ENCODE data around the gene METTL14.

METTL14 gene

GRCh38 chr4:118734491-118735205 lies 49.5 kb downstream of the METTL14 start:
- no peak for DNase-seq (ENCODE audit: low spot score)

- DNase-seq (ENCODE audit: low spot score) = no peak
These were observed 51.7 kb downstream of the METTL14 start for GRCh38 chr4:118736900-118737299.

- no peak for DNase-seq (ENCODE audit: low spot score)
These were observed 52.9 kb downstream of the METTL14 start for GRCh38 chr4:118738090-118738489.

DNA sequence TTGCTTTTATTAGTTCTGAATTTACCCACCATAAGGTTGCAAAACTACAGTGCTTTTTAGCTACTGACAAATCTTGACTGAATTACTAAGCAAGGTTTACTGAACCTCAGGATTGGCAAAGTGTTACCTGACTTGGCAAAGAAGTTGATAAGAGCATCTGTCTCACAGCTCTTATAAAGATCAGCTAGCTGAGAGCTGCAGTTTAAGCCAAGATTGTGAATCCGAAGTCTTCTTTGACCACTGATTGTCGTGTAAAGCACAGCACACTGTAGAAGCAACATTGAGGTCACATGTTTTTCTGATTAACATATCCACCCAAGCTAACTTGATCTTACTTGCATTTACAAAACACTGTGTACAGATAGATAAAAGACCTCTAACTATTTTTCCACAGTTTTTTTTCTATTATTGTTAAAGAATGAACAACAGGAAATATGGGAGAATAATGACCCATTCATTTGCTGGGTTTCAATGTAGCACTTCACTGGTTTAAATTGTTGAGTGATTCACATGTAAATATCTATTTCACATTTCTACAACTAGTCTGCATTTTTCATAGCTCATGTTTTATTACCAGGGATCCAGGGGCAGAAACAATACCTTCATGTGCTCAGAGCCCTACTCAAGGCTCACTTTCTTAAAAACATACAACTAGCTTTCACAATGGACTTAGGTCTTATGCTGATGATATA lies 54.0 kb downstream of the METTL14 start:
- no peak for DNase-seq (ENCODE audit: low spot score)

DNA sequence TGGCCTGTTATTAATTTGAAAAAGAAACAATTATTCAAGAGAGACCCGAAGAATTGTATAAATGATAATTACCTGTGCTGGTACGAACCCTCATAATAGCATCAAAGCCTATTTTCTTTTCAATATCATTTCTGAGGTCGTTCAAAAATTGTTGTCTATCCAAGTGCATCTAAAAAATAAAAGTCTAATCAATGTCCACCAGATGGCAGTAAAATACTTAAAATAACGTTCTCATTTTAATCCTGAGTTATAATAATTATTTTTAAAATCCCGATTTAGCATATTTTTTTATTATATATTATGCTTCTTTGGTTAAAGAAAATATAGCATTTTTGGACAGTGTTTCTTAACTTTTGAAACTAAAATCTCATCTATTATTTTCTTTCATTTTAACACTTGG lies 55.7 kb downstream of the METTL14 start:
- DNase-seq (ENCODE audit: low spot score) = no peak

DNA sequence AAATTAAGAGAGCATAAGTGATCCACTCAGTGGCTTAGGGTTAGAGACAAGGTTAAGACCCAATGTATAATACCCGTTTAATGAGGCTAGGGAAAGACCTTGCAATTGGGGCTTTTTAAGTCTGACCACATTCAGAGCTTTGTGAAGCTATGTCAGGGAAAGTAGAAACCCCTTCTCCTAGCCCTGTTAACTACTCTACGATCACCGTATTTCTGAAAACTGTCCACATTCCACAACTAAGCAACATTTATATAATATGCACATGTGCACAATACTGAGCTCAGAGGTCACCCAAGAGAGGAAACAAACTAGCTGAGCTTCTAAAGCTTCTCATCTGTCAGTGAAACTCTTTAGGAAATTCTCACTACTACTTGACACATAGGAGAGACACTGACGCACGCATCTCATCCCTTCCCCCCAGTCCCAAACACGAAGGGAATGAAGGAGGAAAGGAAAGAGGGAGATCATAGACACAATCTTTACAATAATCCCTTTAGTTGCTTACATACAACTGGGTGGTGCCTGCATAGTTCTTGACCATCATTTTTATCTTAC lies 56.2 kb downstream of the METTL14 start:
- DNase-seq (ENCODE audit: low spot score) = no peak

DNA sequence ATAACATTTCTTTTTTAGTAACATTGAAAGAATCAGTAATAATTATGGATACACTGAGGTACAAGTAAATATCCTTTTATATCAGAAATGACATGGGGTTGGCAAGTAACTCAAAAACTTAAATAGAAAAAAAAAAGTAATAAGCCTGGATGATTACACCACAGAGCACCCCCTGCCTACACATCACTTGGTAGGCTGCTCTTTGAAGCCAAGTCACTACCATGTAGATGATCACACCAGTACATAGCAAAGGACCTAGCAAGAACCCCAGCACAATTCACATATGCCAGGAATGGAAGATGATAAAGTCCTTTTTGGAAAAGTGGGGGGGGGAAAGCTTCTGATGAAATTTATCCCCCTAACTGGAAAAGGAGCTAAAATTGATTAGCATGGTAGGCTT lies 56.9 kb downstream of the METTL14 start:
- DNase-seq (ENCODE audit: low spot score) = no peak

GRCh38 chr4:118743867-118744266 lies 58.7 kb downstream of the METTL14 start:
- no peak for DNase-seq (ENCODE audit: low spot score)

- DNase-seq (ENCODE audit: low spot score) = no peak
These were observed 60.2 kb downstream of the METTL14 start for GRCh38 chr4:118745357-118745756.

- no peak for DNase-seq (ENCODE audit: low spot score)
These were observed 61.2 kb downstream of the METTL14 start for GRCh38 chr4:118746251-118746919.

DNA sequence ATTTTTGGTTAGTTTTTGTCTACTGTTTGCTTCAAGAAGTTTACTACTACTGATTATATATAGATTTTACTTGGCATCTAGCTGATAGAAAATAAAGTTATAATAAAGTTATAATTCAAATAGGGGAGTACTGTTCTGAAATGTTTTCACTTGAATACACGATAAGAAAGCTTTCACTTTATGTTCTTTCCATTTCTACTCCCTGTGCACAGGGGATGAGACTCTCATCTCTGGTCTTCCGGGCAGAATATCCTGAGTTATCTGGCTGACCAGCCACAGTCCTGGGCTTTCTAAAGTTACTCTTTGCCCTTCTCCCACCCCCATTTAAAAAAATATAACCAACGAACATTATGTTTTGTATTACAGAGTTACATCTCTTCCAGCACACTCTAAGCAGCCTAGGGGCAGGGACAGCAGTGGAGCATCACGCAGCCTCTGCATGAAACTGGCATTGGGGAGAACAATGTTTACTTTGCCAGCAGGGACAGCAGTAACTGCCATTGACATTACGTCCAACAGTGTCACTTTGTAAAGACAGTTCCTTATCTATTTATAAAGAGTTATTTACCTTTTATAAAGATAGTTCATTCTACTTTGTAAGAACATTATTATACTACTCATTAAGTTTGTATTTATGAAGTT lies 64.3 kb downstream of the METTL14 start:
- no peak for DNase-seq (ENCODE audit: low spot score)

DNA sequence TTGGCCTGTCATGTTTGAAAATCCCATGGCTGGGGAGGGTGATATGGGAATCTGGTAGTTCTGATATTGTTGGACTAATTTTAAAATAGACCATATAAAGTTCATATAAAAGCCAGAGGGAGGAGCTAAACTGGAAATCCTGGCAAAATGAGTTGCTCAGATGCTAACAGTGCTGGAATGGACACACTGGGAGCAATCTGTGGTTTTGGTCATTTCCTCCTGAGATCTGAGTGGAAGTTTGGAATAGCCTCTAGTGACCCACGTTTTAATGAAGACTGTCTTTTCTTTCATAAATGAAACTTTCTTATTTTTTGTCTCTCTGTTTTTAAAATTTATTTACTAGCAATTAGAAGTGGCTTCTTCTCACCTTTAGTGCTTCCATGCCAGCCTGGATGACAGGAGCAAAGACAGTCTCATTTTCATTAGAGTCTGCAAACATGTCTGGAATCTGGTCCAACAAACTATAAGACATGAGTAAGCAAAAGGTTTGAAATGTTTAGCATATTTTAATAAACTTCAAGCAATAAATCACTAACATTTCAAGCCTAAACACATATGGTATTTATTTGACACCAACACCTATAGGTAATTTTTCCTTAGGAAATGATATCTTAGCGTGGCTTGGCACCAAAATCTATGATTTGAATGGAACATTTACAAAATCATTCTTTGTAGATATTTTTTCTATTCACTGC lies 66.6 kb downstream of the METTL14 start:
- DNase-seq (ENCODE audit: low spot score) = no peak

GRCh38 chr4:118752551-118752950 lies 67.4 kb downstream of the METTL14 start:
- no peak for DNase-seq (ENCODE audit: low spot score)

GRCh38 chr4:118753096-118753495 lies 67.9 kb downstream of the METTL14 start:
- DNase-seq (ENCODE audit: low spot score) = no peak

GRCh38 chr4:118753685-118754084 lies 68.5 kb downstream of the METTL14 start:
- DNase-seq (ENCODE audit: low spot score) = no peak

GRCh38 chr4:118754890-118755289 lies 69.7 kb downstream of the METTL14 start:
- no peak for DNase-seq (ENCODE audit: low spot score)

DNA sequence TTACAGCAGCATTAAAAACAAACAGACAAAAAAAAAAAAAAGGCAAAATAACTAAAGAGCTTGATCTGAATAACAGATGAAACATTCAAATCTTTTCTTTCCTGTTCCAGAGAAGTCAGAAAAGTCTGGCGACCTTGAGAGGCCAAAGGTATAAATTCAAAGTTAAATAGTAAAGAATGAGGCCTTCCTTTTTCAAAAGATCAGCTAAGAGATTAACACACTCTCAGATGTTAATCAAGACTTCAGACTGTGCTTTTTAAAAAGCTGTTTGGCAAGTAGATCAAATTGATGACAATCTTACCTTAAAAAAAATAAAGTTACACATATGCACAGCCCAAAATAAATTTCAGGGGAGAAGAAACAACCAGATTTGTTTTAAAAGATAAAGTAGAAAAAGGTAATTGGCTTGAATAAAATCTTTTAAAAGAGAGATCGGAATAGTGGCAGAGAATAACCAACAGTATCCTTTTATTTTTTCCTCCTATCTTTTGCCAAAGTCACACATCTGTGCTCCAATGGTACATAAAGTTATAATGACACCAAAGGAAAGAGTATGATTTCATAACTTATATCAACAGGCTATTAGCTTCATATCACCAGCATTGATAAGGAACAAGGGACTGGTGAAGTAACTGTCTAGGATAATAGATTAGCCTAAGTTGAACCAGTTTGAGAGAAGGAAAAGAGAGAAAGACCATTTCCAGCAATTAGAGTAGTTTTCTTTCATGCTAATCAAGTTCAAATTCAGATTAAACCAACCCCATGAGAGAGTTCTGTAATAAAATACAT lies 70.4 kb downstream of the METTL14 start:
- DNase-seq (ENCODE audit: low spot score) = no peak

DNA sequence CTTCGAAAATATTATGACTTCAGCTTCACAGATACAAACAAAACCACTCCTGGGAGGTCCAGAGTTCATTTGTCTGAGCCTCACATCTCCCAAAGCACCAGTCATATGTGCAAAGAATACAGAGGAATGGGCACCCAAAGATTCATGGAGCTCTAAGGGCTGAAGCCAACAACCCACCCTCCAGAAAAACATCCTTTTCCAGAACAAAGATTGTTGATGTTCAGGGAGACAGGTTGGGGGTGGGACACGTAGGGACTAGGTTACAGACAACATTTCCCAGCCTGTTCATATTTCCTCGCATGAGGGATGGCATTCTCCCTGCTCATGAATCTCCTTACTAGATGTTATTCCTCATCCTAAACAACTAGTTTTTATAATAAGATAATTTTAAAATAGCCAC lies 71.2 kb downstream of the METTL14 start:
- DNase-seq (ENCODE audit: low spot score) = no peak

DNA sequence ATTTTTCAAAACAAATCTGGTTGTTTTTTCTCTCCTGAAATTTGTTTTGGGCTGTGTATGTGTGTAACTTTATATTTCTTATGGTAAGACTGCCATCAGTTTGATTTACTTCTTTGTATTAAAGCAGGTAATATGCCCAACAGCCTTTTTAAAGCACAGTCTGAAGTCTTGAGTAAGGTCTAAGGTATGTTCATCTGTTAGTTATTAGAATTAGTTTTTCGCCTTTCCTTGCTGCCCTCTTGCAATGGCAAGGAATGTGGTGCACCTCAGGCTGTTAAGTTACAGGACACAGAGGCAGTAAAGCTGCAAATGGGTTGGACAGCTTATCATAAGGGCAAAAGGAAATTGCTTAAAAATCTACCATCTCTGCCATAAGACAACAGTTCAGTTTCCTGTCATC lies 71.8 kb downstream of the METTL14 start:
- DNase-seq (ENCODE audit: low spot score) = no peak

- no peak for DNase-seq (ENCODE audit: low spot score)
These were observed 72.6 kb downstream of the METTL14 start for GRCh38 chr4:118757761-118758251.

GRCh38 chr4:118758293-118758692 lies 73.1 kb downstream of the METTL14 start:
- no peak for DNase-seq (ENCODE audit: low spot score)
